ENCODE measurements around the gene OPHN1. TPM values are rescaled to one million over a fixed set of nuclear protein-coding genes. Genes with fewer than 3 reads are reported as not detected.
"Not testable (repeated sequence)": the region's sequence is repeated elsewhere in the genome, so short reads cannot be mapped to it uniquely, and the experiment has no call there.

The OPHN1 gene
- total RNA-seq, 6 donors from 2014 or later = 10.0 to 40.9 (median 10.8) TPM

DNA sequence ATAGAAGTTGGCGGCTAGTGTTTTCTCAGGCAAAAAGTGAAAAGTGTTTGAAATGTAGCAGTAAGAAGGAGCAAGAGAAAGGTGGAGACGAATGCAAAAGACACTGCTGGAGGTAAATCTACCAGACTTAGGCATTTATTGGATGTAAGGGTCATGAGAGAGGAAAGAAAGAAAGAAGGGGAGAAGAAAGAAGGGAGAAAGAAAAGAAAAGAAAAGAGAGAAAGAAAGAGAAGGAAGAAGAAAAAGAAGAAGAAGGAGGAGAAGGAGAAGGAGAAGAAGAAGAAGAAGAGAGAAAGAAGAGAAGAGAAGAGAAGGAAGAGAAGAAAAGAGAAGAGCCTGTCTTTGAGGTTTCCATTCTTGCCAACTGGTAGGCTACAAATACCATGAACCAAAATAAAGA is 31.2 kb downstream of the OPHN1 start:
- WGBS, 2 donors = 80 to 94% methylated on average over 2 of the region's 2 CpGs
- Histone ChIP-seq H3K27ac (no peak overlapping the region), H3K9me3 (no peaks in the 10 kb centered on the region), H3K27me3 (no peaks in the 10 kb centered on the region), H3K4me3 (no peak overlapping the region), H3K4me1 (no peaks in the 10 kb centered on the region), H3K36me3 (no peaks in the 10 kb centered on the region)
- TF ChIP-seq, protein P1, sequence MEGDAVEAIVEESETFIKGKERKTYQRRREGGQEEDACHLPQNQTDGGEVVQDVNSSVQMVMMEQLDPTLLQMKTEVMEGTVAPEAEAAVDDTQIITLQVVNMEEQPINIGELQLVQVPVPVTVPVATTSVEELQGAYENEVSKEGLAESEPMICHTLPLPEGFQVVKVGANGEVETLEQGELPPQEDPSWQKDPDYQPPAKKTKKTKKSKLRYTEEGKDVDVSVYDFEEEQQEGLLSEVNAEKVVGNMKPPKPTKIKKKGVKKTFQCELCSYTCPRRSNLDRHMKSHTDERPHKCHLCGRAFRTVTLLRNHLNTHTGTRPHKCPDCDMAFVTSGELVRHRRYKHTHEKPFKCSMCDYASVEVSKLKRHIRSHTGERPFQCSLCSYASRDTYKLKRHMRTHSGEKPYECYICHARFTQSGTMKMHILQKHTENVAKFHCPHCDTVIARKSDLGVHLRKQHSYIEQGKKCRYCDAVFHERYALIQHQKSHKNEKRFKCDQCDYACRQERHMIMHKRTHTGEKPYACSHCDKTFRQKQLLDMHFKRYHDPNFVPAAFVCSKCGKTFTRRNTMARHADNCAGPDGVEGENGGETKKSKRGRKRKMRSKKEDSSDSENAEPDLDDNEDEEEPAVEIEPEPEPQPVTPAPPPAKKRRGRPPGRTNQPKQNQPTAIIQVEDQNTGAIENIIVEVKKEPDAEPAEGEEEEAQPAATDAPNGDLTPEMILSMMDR (IDR thresholded peaks at IDR 0.05) = no peak
- TF ChIP-seq POLR2A (IDR thresholded peaks at IDR 0.05) (no peak), POLR2AphosphoS5 (IDR thresholded peaks at IDR 0.05) (no peak), EP300 (IDR thresholded peaks at IDR 0.05) (no peak)
- no peak for DNase-seq
- ATAC-seq (ENCODE audit: low FRiP score in 2 of 2) = no peak

DNA sequence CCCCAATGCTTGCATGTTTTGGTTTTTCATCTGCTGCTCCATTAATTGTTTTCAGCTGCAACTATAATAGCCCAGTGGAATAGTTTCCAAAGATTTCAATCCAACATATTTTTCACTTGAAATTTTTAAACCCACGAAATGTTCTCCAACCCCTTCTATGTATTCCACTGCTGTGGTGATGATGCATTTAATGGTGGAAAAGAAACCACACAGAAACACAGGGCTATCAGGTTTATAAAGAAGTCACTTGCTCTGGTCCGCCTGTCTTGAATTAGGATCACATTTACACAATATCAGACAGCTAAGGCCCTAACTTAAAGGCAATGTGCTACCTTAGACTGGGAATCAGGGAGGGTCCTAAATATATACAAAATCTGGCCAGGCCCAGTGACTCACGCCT is 35.0 kb downstream of the OPHN1 start:
- TF ChIP-seq POLR2AphosphoS5 (IDR thresholded peaks at IDR 0.05) (no peak), EP300 (IDR thresholded peaks at IDR 0.05) (no peak), POLR2A (IDR thresholded peaks at IDR 0.05) (no peak)
- TF ChIP-seq, protein P1 (IDR thresholded peaks at IDR 0.05) = no peak
- ATAC-seq (ENCODE audit: low FRiP score in 2 of 2) (no peak), DNase-seq (no peak)
- WGBS, 2 donors = 70 to 88% methylated on average over 2 to 3 of the region's 3 CpGs
- Histone ChIP-seq H3K9me3 (no peaks in the 10 kb centered on the region), H3K27me3 (no peaks in the 10 kb centered on the region), H3K36me3 (no peaks in the 10 kb centered on the region), H3K27ac (no peak overlapping the region), H3K4me1 (no peaks in the 10 kb centered on the region), H3K4me3 (no peak overlapping the region)

DNA sequence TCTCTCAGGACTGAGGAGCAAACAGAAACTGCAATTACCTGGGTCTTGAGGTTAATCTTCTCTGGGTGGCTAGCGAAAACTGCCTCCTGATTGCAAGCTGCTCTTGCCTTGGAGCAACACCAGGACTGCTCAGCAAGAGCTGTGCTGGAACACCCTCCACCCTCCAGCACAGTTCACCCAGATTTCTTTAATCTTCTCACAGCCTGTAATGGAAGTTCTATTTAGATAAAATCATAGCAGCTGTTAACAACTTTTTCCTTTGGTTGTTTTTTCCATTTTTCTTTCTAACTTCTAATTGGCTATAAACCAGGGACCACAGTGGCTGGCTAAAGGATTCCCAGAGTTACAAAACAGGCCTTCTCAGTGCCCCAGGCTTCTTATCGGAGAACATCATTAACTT is 36.3 kb downstream of the OPHN1 start:
- 73 to 74% methylated on average over 2 of the region's 2 CpGs for whole genome bisulfite sequencing, 2 donors
- peak in 1 of 2 donors; percentile 49 for ATAC-seq (ENCODE audit: low FRiP score in 2 of 2)

DNA sequence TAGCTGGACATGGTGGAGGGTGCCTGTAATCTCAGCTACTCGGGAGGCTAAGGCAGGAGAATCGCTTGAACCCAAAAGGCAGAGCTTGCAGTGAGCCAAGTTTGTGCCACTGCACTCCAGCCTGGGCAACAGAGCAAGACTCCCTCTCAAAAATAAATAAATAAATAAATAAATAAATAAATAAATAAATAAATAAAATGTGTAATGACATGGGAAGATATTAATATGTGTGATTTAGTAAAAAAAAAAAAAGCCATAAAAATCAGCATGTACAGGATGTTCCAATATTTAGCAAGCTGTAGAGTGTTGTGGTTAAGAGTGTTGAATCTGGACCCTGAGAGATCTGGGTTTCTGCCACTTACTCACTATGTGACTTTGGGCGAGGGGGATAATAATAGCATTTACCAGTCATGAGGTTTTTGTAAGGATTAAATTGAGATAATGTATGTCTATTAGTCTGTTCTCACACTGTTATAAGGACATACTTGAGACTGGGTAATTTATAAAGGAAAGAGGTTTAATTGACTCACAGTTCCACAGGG is 43.8 kb downstream of the OPHN1 start:
- not testable (repeated sequence) for H3K9me3 ChIP-seq; ATAC-seq (ENCODE audit: low FRiP score in 2 of 2); H3K27ac ChIP-seq; H3K4me1 ChIP-seq; DNase-seq; H3K36me3 ChIP-seq; H3K27me3 ChIP-seq; H3K4me3 ChIP-seq
- WGBS, 2 donors = 88% methylated on average over 3 of the region's 3 CpGs

More for the DNA sequence above, 36.3 kb downstream of the OPHN1 start:
- Histone ChIP-seq H3K27ac (no peak overlapping the region), H3K9me3 (no peaks in the 10 kb centered on the region), H3K4me1 (no peaks in the 10 kb centered on the region), H3K27me3 (no peaks in the 10 kb centered on the region), H3K36me3 (no peaks in the 10 kb centered on the region), H3K4me3 (no peak overlapping the region)
- no peak for DNase-seq
- TF ChIP-seq POLR2A (IDR thresholded peaks at IDR 0.05) = no peak
- TF ChIP-seq, protein P1 (IDR thresholded peaks at IDR 0.05) = no peak
- TF ChIP-seq EP300 (IDR thresholded peaks at IDR 0.05) = no peak
- TF ChIP-seq POLR2AphosphoS5 (IDR thresholded peaks at IDR 0.05) = no peak

DNA sequence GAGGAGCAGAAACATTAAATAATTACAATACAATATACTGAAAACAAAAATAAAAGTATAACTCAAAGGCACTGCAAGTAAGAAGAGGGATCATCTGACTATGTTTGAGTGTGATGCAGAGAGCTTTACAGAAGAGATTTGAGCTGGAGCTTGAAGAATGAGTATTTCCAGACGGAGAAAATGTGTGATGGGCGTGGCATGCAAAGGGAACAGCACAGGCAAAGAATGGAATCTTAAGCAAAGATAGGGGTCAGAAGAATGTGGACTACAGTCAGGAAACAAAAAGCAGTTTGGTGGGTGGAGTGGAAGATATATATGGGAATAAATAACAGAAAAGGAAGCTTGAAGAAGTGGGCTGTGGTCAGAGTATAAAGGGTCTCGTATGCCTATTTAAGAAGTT is 45.5 kb downstream of the OPHN1 start:
- Histone ChIP-seq H3K36me3 (no peaks in the 10 kb centered on the region), H3K4me1 (no peaks in the 10 kb centered on the region), H3K4me3 (no peak overlapping the region), H3K9me3 (no peaks in the 10 kb centered on the region), H3K27me3 (no peaks in the 10 kb centered on the region), H3K27ac (no peak overlapping the region)
- ATAC-seq (ENCODE audit: low FRiP score in 2 of 2) (no peak), DNase-seq (no peak)
- whole genome bisulfite sequencing, 2 donors = 68 to 79% methylated on average over 3 of the region's 3 CpGs
- TF ChIP-seq, protein P1 (IDR thresholded peaks at IDR 0.05) = no peak
- TF ChIP-seq EP300 (IDR thresholded peaks at IDR 0.05) (no peak), POLR2AphosphoS5 (IDR thresholded peaks at IDR 0.05) (no peak), POLR2A (IDR thresholded peaks at IDR 0.05) (no peak)

Measured in upper lobe of left lung (tissue), 6 donors.